A673 (cell line): ENCODE measurements around the gene KRTAP5-10. TPM values are rescaled to one million over a fixed set of nuclear protein-coding genes. Genes with fewer than 3 reads are reported as not detected.
"Not testable (repeated sequence)": the region's sequence is repeated elsewhere in the genome, so short reads cannot be mapped to it uniquely, and the experiment has no call there.

Experiments used
- BruUV-seq: library from RNA; stranded (reverse); fragments of 400-500 nt; replicated peaks from 2 replicates; lab custom pipeline; 2021; lab: Mats Ljungman, UMichigan
- CTCF ChIA-PET: fragments of 300-600 bp; sonication (Branson Sonifier 250); formaldehyde crosslinking; loops from one replicate; lab custom pipeline; 2022; ENCODE audit warnings: antibody characterized with exemption; lab: Charles Lee
- POLR2A ChIA-PET: fragments of 300-600 bp; sonication (Branson Sonifier 250); formaldehyde crosslinking; loops from one replicate; lab custom pipeline; 2022; ENCODE audit warnings: antibody characterized with exemption; ENCODE audit not compliant: low non-redundant PET; lab: Charles Lee
- DNase-seq: peaks from one replicate; pipeline ENCODE4 v3.0.0-alpha.2; 2015; ENCODE audit warnings: low spot score
- H3K27ac ChIP-seq: fragments of 200-600 bp; sonication (generic); 2 replicates; pipeline ENCODE4 v1.5.1; 2016; ENCODE audit warnings: mixed run types, low read depth, mild to moderate bottlenecking, mixed read lengths, antibody characterized with exemption, low read length; ENCODE audit not compliant: poor library complexity, severe bottlenecking
- H3K27me3 ChIP-seq: fragments of 200-600 bp; sonication (generic); replicated peaks from 2 replicates; pipeline ENCODE4 v1.6.1; 2017; ENCODE audit warnings: mixed run types, low read depth, mild to moderate bottlenecking, mixed read lengths, antibody characterized with exemption, low read length; ENCODE audit not compliant: insufficient read depth, poor library complexity
- H3K36me3 ChIP-seq: fragments of 200-600 bp; sonication (generic); 2 replicates; pipeline ENCODE4 v1.6.1; 2016; ENCODE audit warnings: mixed run types, mild to moderate bottlenecking, mixed read lengths, antibody characterized with exemption, low read length; ENCODE audit not compliant: insufficient read depth, poor library complexity, severe bottlenecking
- H3K4me1 ChIP-seq: fragments of 200-600 bp; sonication (generic); 2 replicates; pipeline ENCODE4 v1.6.1; 2017; ENCODE audit warnings: mixed run types, mild to moderate bottlenecking, mixed read lengths, antibody characterized with exemption, low read length; ENCODE audit not compliant: insufficient read depth, poor library complexity, severe bottlenecking
- H3K4me3 ChIP-seq: fragments of 200-600 bp; sonication (generic); 2 replicates; pipeline ENCODE4 v1.5.1; 2016; ENCODE audit warnings: low read depth, mixed run types, mild to moderate bottlenecking, mixed read lengths, low read length; ENCODE audit not compliant: poor library complexity, severe bottlenecking
- H3K9me3 ChIP-seq: fragments of 200-600 bp; sonication (generic); 2 replicates; pipeline ENCODE4 v1.6.1; 2016; ENCODE audit warnings: mixed run types, low read depth, mild to moderate bottlenecking, mixed read lengths, antibody characterized with exemption, low read length; ENCODE audit not compliant: poor library complexity, severe bottlenecking
- CTCF ChIP-seq: fragments of 300-800, 200-600 bp; sonication (generic); conservative IDR thresholded peaks from 2 replicates; pipeline ENCODE4 v1.5.1; 2017; ENCODE audit warnings: low read depth, mild to moderate bottlenecking, antibody characterized with exemption, low read length, moderate library complexity, mixed read lengths
- EZH2 ChIP-seq: fragments of 200-600 bp; sonication (generic); IDR thresholded peaks from 2 replicates; pipeline ENCODE4 v1.6.1; 2017; ENCODE audit warnings: borderline replicate concordance, low read depth, mild to moderate bottlenecking, mixed read lengths, antibody characterized with exemption, low read length; ENCODE audit not compliant: poor library complexity, severe bottlenecking
- intact Hi-C: fragments of 100-400 bp; cut with micrococcal nuclease; formaldehyde crosslinking; loops from one replicate; pipeline ENCODE4 v1.10.0; 2022; ENCODE audit not compliant: unreplicated experiment
- total RNA-seq: library from RNA; stranded (reverse); gene quantifications from 2 replicates; pipeline ENCODE4 v1.2.3, GENCODE V29; 2021

KRTAP5-10 gene
- total RNA-seq, 1 experiment from 2014 or later = not detected

- H3K36me3 ChIP-seq = no peaks in the 10 kb centered on the region
- H3K27me3 ChIP-seq = no peaks in the 10 kb centered on the region
- ChIA-PET CTCF (no interaction called here), POLR2A (no interaction called here)
- no peak overlapping the region for H3K4me3 ChIP-seq
- H3K4me1 ChIP-seq = no peaks in the 10 kb centered on the region
- BruUV-seq = no TSS peak
- intact Hi-C loops = no loop called here
- DNase-seq = no peak
- TF ChIP-seq CTCF (no peak), EZH2 (no peak)
- H3K9me3 ChIP-seq = no peaks in the 10 kb centered on the region
- no peak overlapping the region for H3K27ac ChIP-seq
Measured at GRCh38 chr11:71539017-71539416, 26.3 kb upstream of the KRTAP5-10 start.

- H3K4me1 ChIP-seq, H3K4me3 ChIP-seq, H3K27me3 ChIP-seq, intact Hi-C loops, POLR2A ChIA-PET, CTCF ChIA-PET, H3K9me3 ChIP-seq, H3K36me3 ChIP-seq, H3K27ac ChIP-seq, DNase-seq, BruUV-seq: not testable (repeated sequence)
Measured at GRCh38 chr11:71539971-71540370, 25.4 kb upstream of the KRTAP5-10 start.

GRCh38 chr11:71540521-71541304, 24.6 kb upstream of the KRTAP5-10 start:
- H3K4me3 ChIP-seq, H3K9me3 ChIP-seq, DNase-seq, H3K4me1 ChIP-seq, H3K36me3 ChIP-seq, POLR2A ChIA-PET, CTCF ChIA-PET, H3K27ac ChIP-seq, intact Hi-C loops, BruUV-seq, H3K27me3 ChIP-seq: not testable (repeated sequence)

- Histone ChIP-seq H3K27ac (no peak overlapping the region), H3K4me1 (no peaks in the 10 kb centered on the region), H3K9me3 (no peaks in the 10 kb centered on the region), H3K27me3 (no peaks in the 10 kb centered on the region), H3K36me3 (no peaks in the 10 kb centered on the region), H3K4me3 (no peak overlapping the region)
- DNase-seq = no peak
- ChIA-PET POLR2A (no interaction called here), CTCF (interaction anchor here (0.6 kb wide), 1 partner anchor 260 kb away, joined by 6 read pairs; no protein-coding TSS in a partner anchor)
- TF ChIP-seq CTCF = no peak
- TF ChIP-seq EZH2 = no peak
- BruUV-seq = no TSS peak
- intact Hi-C loops = no loop called here
Measured at GRCh38 chr11:71542382-71542781, 23.0 kb upstream of the KRTAP5-10 start.
